Astrocyte of the spinal cord (primary cell): Measurements from ENCODE around the gene CCDC73.

Experiments
- DNase-seq: peaks from one replicate; pipeline ENCODE4 v3.0.0; 2011; ENCODE audit warnings: low read depth, low spot score
- H3K4me3 ChIP-seq: 2 replicates; pipeline ENCODE4 v1.5.1; 2011; ENCODE audit warnings: low read depth, mild to moderate bottlenecking, low read length, moderate library complexity
- CTCF ChIP-seq: IDR thresholded peaks from 2 replicates; pipeline ENCODE4 v1.5.1; 2012; ENCODE audit warnings: low read depth, mild to moderate bottlenecking, low read length, inconsistent platforms
- in situ Hi-C: cut with HindIII; loops from 2 replicates; pipeline ENCODE4 v1.10.0; 2017; ENCODE audit warnings: low sequenced_read_pairs

Gene CCDC73

GRCh38 chr11:32576456-32576855, 218.0 kb downstream of the CCDC73 start:
- no peak for DNase-seq
- no peak overlapping the region for H3K4me3 ChIP-seq
- in situ Hi-C loops: no loop called here
- TF ChIP-seq CTCF: no peak

- in situ Hi-C loops: no loop called here
- no peak for DNase-seq
- H3K4me3 ChIP-seq: no peak overlapping the region
- no peak for TF ChIP-seq CTCF
Observed at GRCh38 chr11:32575070-32575469, 219.4 kb downstream of the CCDC73 start.

- H3K4me3 ChIP-seq: no peak overlapping the region
- no peak for TF ChIP-seq CTCF
- in situ Hi-C loops: no loop called here
- DNase-seq: no peak
Observed at GRCh38 chr11:32574421-32574820, 220.0 kb downstream of the CCDC73 start.

- TF ChIP-seq CTCF: no peak
- H3K4me3 ChIP-seq: no peak overlapping the region
- in situ Hi-C loops: no loop called here
- DNase-seq: no peak
Observed at GRCh38 chr11:32573228-32573627, 221.2 kb downstream of the CCDC73 start.

- in situ Hi-C loops: no loop called here
- no peak overlapping the region for H3K4me3 ChIP-seq
- DNase-seq: no peak
- TF ChIP-seq CTCF: no peak
Observed at GRCh38 chr11:32571039-32571438, 223.4 kb downstream of the CCDC73 start.

- DNase-seq: no peak
- in situ Hi-C loops: no loop called here
- no peak overlapping the region for H3K4me3 ChIP-seq
- no peak for TF ChIP-seq CTCF
Observed at GRCh38 chr11:32569313-32569881, 225.1 kb downstream of the CCDC73 start.

- in situ Hi-C loops: no loop called here
- H3K4me3 ChIP-seq: no peak overlapping the region
- no peak for TF ChIP-seq CTCF
- DNase-seq: no peak
Observed at GRCh38 chr11:32567154-32567553, 227.3 kb downstream of the CCDC73 start.
